ENCODE results near the gene RETN. TPM values are rescaled to one million over a fixed set of nuclear protein-coding genes. Genes with fewer than 3 reads are reported as not detected.

Gene RETN
- polyA plus RNA-seq, 3 donors, result 42.1 to 119 (median 60.0) TPM

DNA sequence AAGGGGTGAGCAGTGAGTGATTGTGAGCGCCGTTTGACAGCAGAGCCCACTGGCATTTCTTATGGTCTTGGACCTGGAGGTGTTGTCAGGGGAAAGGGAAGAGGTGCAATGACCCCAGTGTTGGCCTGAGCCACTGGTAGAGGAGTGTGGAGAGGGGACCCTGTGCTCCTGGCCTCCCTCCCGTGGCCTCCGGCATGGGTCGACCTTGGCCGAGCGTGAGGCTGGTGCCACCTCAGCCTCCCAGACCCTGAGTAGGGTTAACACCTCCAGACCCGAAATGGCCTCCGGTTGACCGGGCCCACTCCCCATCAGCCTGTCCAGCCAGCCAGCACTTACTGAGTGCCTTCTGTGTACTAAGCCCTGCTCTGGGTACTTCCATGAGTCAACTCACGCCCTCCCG lies 18.3 kb downstream of the RETN start:
- H3K4me1 Mint-ChIP-seq, result peaks cover 34% of the 10 kb centered on the region
- peaks cover 12 to 31% of the 10 kb centered on the region in 2 donors for H3K36me3 ChIP-seq (replicated peaks in 1 of 2; ENCODE audit: control insufficient read depth in 1 of 2, insufficient read depth in 2 of 2, low read length in 2 of 2)
- H3K9me3 ChIP-seq (replicated peaks in 1 of 2; ENCODE audit: control insufficient read depth in 1 of 2, insufficient read depth in 1 of 2, low read length in 2 of 2), result no peaks in the 10 kb centered on the region
- H3K4me3 ChIP-seq (replicated peaks in 1 of 3; ENCODE audit: low read depth in 2 of 3, low read length in 3 of 3), result no peak overlapping the region
- peaks cover 20 to 35% of the 10 kb centered on the region in 2 donors for H3K36me3 Mint-ChIP-seq
- H3K9ac ChIP-seq (ENCODE audit: insufficient read depth, low read length, poor library complexity, severe bottlenecking), result no peak overlapping the region
- H3K79me2 ChIP-seq (ENCODE audit: insufficient read depth, low read length), result peaks cover 26% of the 10 kb centered on the region
- H3K9me3 Mint-ChIP-seq, result peaks cover 0 to 5% (median 0%) of the 10 kb centered on the region in 7 donors
- peaks cover 26% of the 10 kb centered on the region for H4K20me1 ChIP-seq (ENCODE audit: insufficient read depth, low read length)
- no peak for DNase-seq
- WGBS (ENCODE audit: insufficient coverage), result 91% methylated on average over 10 of the region's 12 CpGs
- H3K27me3 ChIP-seq (ENCODE audit: control insufficient read depth in 2 of 2, insufficient read depth in 2 of 2, low read length in 2 of 2), result no peaks in the 10 kb centered on the region
- H3K4me2 ChIP-seq (replicated peaks; ENCODE audit: extremely low read depth, low read length, poor library complexity, severe bottlenecking), result no peak overlapping the region
- no peak overlapping the region for H2AFZ ChIP-seq (ENCODE audit: insufficient read depth, low read depth, low read length, poor library complexity, severe bottlenecking)
- H3K4me1 ChIP-seq (ENCODE audit: control insufficient read depth in 1 of 2, insufficient read depth in 2 of 2, low read length in 2 of 2), result peaks cover 19 to 24% of the 10 kb centered on the region in 2 donors
- TF ChIP-seq, protein P1, sequence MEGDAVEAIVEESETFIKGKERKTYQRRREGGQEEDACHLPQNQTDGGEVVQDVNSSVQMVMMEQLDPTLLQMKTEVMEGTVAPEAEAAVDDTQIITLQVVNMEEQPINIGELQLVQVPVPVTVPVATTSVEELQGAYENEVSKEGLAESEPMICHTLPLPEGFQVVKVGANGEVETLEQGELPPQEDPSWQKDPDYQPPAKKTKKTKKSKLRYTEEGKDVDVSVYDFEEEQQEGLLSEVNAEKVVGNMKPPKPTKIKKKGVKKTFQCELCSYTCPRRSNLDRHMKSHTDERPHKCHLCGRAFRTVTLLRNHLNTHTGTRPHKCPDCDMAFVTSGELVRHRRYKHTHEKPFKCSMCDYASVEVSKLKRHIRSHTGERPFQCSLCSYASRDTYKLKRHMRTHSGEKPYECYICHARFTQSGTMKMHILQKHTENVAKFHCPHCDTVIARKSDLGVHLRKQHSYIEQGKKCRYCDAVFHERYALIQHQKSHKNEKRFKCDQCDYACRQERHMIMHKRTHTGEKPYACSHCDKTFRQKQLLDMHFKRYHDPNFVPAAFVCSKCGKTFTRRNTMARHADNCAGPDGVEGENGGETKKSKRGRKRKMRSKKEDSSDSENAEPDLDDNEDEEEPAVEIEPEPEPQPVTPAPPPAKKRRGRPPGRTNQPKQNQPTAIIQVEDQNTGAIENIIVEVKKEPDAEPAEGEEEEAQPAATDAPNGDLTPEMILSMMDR (IDR thresholded peaks at IDR 0.05), result no peak
- H3K4me3 Mint-ChIP-seq, result no peak overlapping the region
- H3K27ac ChIP-seq (ENCODE audit: low read depth in 1 of 2, low read length in 2 of 2), result no peak overlapping the region
- H3K27me3 Mint-ChIP-seq (ENCODE audit: low read depth in 3 of 3), result peaks cover 3 to 7% (median 3%) of the 10 kb centered on the region in 3 donors
- H3K27ac Mint-ChIP-seq, result peak overlapping the region in 1 of 7 donors; percentile 27
- intact Hi-C loops (cut with micrococcal nuclease), result loop anchor here in 1 of 2 donors (5.0 kb wide), 1 partner anchor 110 kb away; no protein-coding TSS in a partner anchor

DNA sequence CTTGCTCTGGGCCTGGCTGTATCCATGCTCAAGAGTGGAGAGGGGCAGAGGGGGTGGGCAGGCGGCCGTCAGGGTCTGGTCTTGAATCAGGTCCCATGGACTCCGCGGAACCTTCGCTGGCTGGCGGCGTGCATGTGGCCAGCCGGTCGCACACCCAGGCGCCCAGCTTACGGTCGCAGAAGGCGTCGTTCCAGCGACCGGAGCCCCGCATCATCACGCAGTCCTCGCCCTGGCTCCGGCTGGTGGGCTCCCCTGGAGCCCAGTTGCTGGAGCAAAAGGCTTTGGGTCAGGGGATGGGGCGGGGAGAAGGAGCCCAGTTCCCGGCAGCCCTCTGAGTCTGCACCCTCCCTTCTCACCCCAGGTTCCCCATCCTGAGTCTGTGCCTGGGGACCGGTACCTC lies 20.3 kb downstream of the RETN start:
- WGBS (ENCODE audit: insufficient coverage), result 26% methylated on average over 18 of the region's 23 CpGs
- intact Hi-C loops (cut with micrococcal nuclease), result loop anchor here in 1 of 2 donors (5.0 kb wide), 1 partner anchor 108 kb away; no protein-coding TSS in a partner anchor
- Histone ChIP-seq H3K4me1 (ENCODE audit: control insufficient read depth in 1 of 2, insufficient read depth in 2 of 2, low read length in 2 of 2) (peaks cover 14 to 15% of the 10 kb centered on the region in 2 donors), H4K20me1 (ENCODE audit: insufficient read depth, low read length) (peaks cover 9% of the 10 kb centered on the region), H3K9me3 (replicated peaks in 1 of 2; ENCODE audit: control insufficient read depth in 1 of 2, insufficient read depth in 1 of 2, low read length in 2 of 2) (no peaks in the 10 kb centered on the region), H3K36me3 (replicated peaks in 1 of 2; ENCODE audit: control insufficient read depth in 1 of 2, insufficient read depth in 2 of 2, low read length in 2 of 2) (peaks cover 2 to 11% of the 10 kb centered on the region in 2 donors), H3K27me3 (ENCODE audit: control insufficient read depth in 2 of 2, insufficient read depth in 2 of 2, low read length in 2 of 2) (no peaks in the 10 kb centered on the region), H3K79me2 (ENCODE audit: insufficient read depth, low read length) (peaks cover 6% of the 10 kb centered on the region), H3K4me2 (replicated peaks; ENCODE audit: extremely low read depth, low read length, poor library complexity, severe bottlenecking) (peak overlapping the region; percentile 65), H3K27ac (ENCODE audit: low read depth in 1 of 2, low read length in 2 of 2) (no peak overlapping the region), H2AFZ (ENCODE audit: insufficient read depth, low read depth, low read length, poor library complexity, severe bottlenecking) (peak overlapping the region; percentile 69), H3K4me3 (replicated peaks in 1 of 3; ENCODE audit: low read depth in 2 of 3, low read length in 3 of 3) (peak overlapping the region in 2 of 3 experiments; percentile 27 to 54), H3K9ac (ENCODE audit: insufficient read depth, low read length, poor library complexity, severe bottlenecking) (no peak overlapping the region)
- H3K4me3 Mint-ChIP-seq, result peak overlapping the region; percentile 53 to 79
- peak overlapping the region in 1 of 7 donors; percentile 5 for H3K27ac Mint-ChIP-seq
- TF ChIP-seq, protein P1 (IDR thresholded peaks at IDR 0.05), result no peak
- H3K27me3 Mint-ChIP-seq (ENCODE audit: low read depth in 3 of 3), result peaks cover 3 to 7% (median 3%) of the 10 kb centered on the region in 3 donors
- peak in 1 of 3 donors; percentile 11 for DNase-seq
- peaks cover 10 to 17% of the 10 kb centered on the region in 2 donors for H3K36me3 Mint-ChIP-seq
- peaks cover 0 to 5% (median 0%) of the 10 kb centered on the region in 7 donors for H3K9me3 Mint-ChIP-seq
- H3K4me1 Mint-ChIP-seq, result peaks cover 29% of the 10 kb centered on the region
